ENCODE measurements around the gene PLA2G5. TPM values are rescaled to one million over a fixed set of nuclear protein-coding genes. Genes with fewer than 3 reads are reported as not detected.
A peak's percentile ranks its signal among the peaks of the same experiment; 100 is the strongest.

The PLA2G5 gene
- total RNA-seq, 4 donors from 2014 or later: 0.97 to 6.7 (median 2.3) TPM; not detected in 1

- Histone ChIP-seq H3K9me3 (no peaks in the 10 kb centered on the region), H3K27me3 (peaks cover 0 to 4% (median 0%) of the 10 kb centered on the region in 4 donors), H3K36me3 (no peaks in the 10 kb centered on the region), H3K4me3 (no peak overlapping the region), H3K27ac (no peak overlapping the region), H3K4me1 (peaks cover 0 to 14% (median 13%) of the 10 kb centered on the region in 3 donors)
- 30 to 42% methylated on average over 6 to 13 of the region's 14 CpGs for WGBS, 2 donors
- no peak for TF ChIP-seq POLR2A (IDR thresholded peaks at IDR 0.05)
- peak; percentile 57 to 89 (median 81) for TF ChIP-seq CTCF (IDR thresholded peaks at IDR 0.05)
- DNase-seq: no peak
- intact Hi-C loops (cut with DNase I): no loop called here
Measured at GRCh38 chr1:20100632-20101355, 30.8 kb downstream of the PLA2G5 start.

DNA sequence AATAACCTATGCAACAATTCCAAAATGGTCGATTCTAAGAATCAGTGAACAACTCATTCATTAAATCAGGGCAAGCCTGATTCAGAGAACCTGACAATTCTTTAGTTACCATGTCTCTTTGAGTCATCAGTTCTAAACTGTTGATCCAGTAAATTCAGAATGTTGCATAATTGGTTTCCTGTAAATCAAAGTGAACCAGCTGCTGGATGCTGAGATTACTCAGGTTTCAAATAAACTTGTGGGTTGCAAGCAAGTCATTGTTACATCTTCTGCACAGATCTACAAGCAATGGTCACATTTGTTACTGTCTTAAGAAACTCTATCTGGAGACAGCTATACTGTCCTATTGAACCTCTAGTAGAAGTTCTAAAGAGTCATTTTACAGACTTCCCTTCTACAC is 32.9 kb downstream of the PLA2G5 start:
- intact Hi-C loops (cut with DNase I): no loop called here
- no peak for DNase-seq
- Histone ChIP-seq H3K27ac (no peak overlapping the region), H3K9me3 (no peaks in the 10 kb centered on the region), H3K27me3 (peaks cover 0 to 4% (median 0%) of the 10 kb centered on the region in 4 donors), H3K4me3 (no peak overlapping the region), H3K36me3 (no peaks in the 10 kb centered on the region), H3K4me1 (peaks cover 0 to 14% (median 13%) of the 10 kb centered on the region in 3 donors)
- TF ChIP-seq POLR2A (IDR thresholded peaks at IDR 0.05) (no peak), CTCF (IDR thresholded peaks at IDR 0.05) (no peak)
- WGBS, 2 donors: 24 to 45% methylated on average over 1 of the region's 1 CpG

DNA sequence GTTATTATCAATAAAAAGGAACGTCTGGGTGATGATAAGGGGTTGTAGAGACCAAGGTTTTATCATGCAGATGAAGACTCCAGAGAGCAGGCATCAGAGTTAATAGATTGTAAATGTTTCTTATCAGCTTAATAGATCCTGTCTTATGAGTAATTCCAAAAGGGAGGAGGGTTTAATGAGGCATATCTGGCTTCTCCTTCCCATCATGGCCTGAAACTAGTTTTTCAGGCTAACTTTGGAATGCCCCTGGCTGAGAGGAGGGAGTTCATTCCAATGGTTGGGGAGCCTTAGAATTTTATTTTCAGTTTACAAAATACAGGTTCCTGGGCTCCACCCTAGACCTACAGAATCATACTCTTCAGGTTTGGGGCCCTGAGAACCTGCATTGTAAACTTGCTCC is 35.9 kb downstream of the PLA2G5 start:
- no peak overlapping the region for H3K27ac ChIP-seq
- peaks cover 0 to 4% (median 0%) of the 10 kb centered on the region in 4 donors for H3K27me3 ChIP-seq
- WGBS, 2 donors: 6 to 57% methylated on average over 1 of the region's 1 CpG
- TF ChIP-seq POLR2A (IDR thresholded peaks at IDR 0.05): no peak
- no peak for TF ChIP-seq CTCF (IDR thresholded peaks at IDR 0.05)
- no peaks in the 10 kb centered on the region for H3K9me3 ChIP-seq
- intact Hi-C loops (cut with DNase I): no loop called here
- H3K4me1 ChIP-seq: peaks cover 0 to 17% (median 16%) of the 10 kb centered on the region in 3 donors
- H3K36me3 ChIP-seq: no peaks in the 10 kb centered on the region
- H3K4me3 ChIP-seq: no peak overlapping the region
- DNase-seq: no peak

- no peak overlapping the region for H3K4me3 ChIP-seq
- no peak for DNase-seq
- no peaks in the 10 kb centered on the region for H3K27me3 ChIP-seq
- peaks cover 0 to 18% (median 8%) of the 10 kb centered on the region in 3 donors for H3K4me1 ChIP-seq
- no peak overlapping the region for H3K27ac ChIP-seq
- no peak for TF ChIP-seq POLR2A (IDR thresholded peaks at IDR 0.05)
- TF ChIP-seq CTCF (IDR thresholded peaks at IDR 0.05): no peak
- H3K9me3 ChIP-seq: no peaks in the 10 kb centered on the region
- 75 to 86% methylated on average over 1 to 2 of the region's 4 CpGs for WGBS, 2 donors
- intact Hi-C loops (cut with DNase I): no loop called here
- no peaks in the 10 kb centered on the region for H3K36me3 ChIP-seq
Measured at GRCh38 chr1:20107351-20107750, 37.4 kb downstream of the PLA2G5 start.

- Histone ChIP-seq H3K4me3 (no peak overlapping the region), H3K4me1 (peaks cover 0 to 15% (median 7%) of the 10 kb centered on the region in 3 donors), H3K27ac (no peak overlapping the region), H3K9me3 (no peaks in the 10 kb centered on the region), H3K27me3 (peaks cover 0 to 1% (median 0%) of the 10 kb centered on the region in 4 donors), H3K36me3 (no peaks in the 10 kb centered on the region)
- no peak for TF ChIP-seq CTCF (IDR thresholded peaks at IDR 0.05)
- no peak for TF ChIP-seq POLR2A (IDR thresholded peaks at IDR 0.05)
- 65 to 70% methylated on average over 4 of the region's 4 CpGs for WGBS, 2 donors
- intact Hi-C loops (cut with DNase I): no loop called here
- no peak for DNase-seq
Measured at GRCh38 chr1:20107796-20108195, 37.8 kb downstream of the PLA2G5 start.
